ENCODE measurements around the gene PHLPP1. TPM values are rescaled to one million over a fixed set of nuclear protein-coding genes. Genes with fewer than 3 reads are reported as not detected.
A peak's percentile ranks its signal among the peaks of the same experiment; 100 is the strongest.

Gene PHLPP1
- total RNA-seq, 1 donor from 2014 or later, result 12.3 TPM

DNA sequence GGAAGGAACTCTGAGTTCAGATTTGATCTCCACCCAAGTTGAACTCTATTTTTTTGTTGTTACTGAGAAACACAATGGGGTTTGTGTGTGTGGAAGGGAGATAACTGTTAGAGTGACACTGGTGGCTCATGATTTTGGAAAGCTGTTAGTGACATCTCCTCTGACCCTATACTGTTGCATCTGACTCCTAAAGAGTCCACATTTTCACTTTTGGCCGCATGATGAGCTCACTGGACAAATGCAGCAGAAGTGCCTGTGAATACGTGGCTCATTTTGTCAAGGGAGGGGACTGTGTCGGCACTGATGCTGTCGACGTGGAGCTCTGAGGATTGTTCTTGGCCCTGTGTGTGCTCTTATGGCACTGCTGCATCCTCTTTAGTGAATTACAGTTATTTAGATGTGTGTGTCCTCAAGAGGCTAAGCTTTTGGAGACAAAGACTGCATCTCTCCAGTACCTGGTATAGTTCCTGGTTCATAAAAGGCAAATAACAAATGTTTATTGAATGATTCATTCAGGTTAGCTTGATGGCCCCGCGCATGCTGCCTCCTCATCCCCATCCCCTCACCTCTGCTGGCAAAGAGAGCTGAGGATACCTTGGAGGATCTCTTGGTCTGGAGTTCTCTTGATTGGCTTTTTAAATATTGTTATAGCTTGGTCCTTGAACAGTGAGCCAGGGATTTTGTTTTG, 135.4 kb downstream of the PHLPP1 start:
- DNase-seq, result no peak
- no peaks in the 10 kb centered on the region for H3K36me3 Mint-ChIP-seq (ENCODE audit: low read depth)
- no peak overlapping the region for H3K4me3 Mint-ChIP-seq
- peaks cover 8% of the 10 kb centered on the region for H3K4me1 Mint-ChIP-seq
- no peak overlapping the region for H3K27ac Mint-ChIP-seq
- H3K9me3 Mint-ChIP-seq, result no peaks in the 10 kb centered on the region
- intact Hi-C loops (cut with micrococcal nuclease), result no loop called here
- no peaks in the 10 kb centered on the region for H3K27me3 Mint-ChIP-seq

DNA sequence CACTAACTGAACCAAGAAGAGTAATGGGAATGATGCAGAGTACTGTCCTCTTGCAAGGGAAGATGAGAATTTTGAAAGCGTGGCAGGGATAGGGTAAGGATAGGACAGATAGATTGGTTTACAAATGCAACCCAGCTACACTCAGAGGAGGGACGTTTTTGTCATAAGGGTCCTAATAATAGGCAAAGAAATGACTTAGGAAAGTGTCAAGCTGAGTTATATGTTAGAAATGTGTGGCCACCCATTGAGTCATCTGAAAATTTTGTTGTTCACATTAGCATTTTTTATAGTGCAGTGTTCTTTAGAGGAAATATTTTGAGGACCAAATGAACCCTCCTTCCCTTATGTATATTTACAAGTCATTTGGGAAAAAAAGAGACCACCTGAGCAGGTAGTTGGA, 137.5 kb downstream of the PHLPP1 start:
- intact Hi-C loops (cut with micrococcal nuclease), result no loop called here
- H3K36me3 Mint-ChIP-seq (ENCODE audit: low read depth), result no peaks in the 10 kb centered on the region
- H3K4me1 Mint-ChIP-seq, result peaks cover 3% of the 10 kb centered on the region
- no peaks in the 10 kb centered on the region for H3K27me3 Mint-ChIP-seq
- H3K27ac Mint-ChIP-seq, result no peak overlapping the region
- no peak for DNase-seq
- no peak overlapping the region for H3K4me3 Mint-ChIP-seq
- no peaks in the 10 kb centered on the region for H3K9me3 Mint-ChIP-seq

DNA sequence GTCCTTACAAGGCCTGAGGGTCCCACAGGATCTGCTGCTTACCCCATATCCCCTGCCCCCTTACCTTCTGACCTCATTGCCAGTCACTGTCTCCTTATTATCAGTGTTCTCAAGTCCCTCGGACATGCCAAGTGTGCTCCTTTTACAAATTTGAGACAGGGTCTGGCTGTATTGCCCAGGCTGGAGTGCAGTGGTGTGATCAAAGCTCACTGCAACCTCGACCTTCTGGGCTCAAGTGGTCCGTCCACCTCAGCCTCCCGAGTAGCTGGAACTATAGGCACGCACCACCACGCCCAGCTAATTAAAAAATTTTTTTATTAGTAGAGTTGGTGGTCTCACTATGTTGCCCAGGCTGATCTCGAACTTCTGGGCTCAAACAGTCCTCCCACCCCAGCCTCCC, 141.0 kb downstream of the PHLPP1 start:
- intact Hi-C loops (cut with micrococcal nuclease), result no loop called here
- no peaks in the 10 kb centered on the region for H3K27me3 Mint-ChIP-seq
- no peak for DNase-seq
- peaks cover 2% of the 10 kb centered on the region for H3K4me1 Mint-ChIP-seq
- H3K36me3 Mint-ChIP-seq (ENCODE audit: low read depth), result no peaks in the 10 kb centered on the region
- no peaks in the 10 kb centered on the region for H3K9me3 Mint-ChIP-seq
- no peak overlapping the region for H3K4me3 Mint-ChIP-seq
- H3K27ac Mint-ChIP-seq, result no peak overlapping the region

DNA sequence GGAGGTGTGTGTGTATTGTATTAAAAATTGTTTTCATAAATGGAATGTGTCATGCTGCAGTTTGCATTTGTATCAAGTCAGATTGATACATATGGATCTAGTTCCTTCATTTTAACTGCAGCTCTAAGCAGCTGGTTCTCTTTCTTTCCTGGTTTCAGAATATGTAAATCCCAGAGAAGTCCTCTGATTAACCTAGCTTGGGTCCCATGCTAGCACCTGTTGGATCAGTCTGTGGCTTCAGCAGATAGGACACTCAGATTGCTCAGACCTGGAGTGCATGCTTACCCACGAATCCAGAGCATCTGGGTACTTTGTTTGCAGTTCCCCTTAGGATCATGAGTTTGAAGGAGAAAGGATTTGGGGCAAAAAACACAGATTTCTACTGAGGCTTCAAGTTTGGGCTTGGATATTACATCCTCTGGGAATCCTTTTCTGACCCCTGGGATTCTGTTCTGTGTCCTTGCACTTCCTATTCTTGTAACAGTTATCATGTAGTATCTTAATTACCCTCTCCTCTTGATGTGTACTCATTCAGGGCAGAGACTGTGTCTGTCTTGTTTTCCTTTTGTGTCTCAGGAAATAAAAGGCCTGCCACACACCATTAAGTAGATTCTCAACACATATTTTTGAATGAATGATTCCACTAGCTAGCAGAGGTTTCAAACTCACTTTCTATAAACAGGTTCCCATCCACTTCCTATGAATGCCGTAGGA, 142.1 kb downstream of the PHLPP1 start:
- H3K27me3 Mint-ChIP-seq, result no peaks in the 10 kb centered on the region
- no peak for DNase-seq
- intact Hi-C loops (cut with micrococcal nuclease), result no loop called here
- H3K4me3 Mint-ChIP-seq, result no peak overlapping the region
- H3K36me3 Mint-ChIP-seq (ENCODE audit: low read depth), result no peaks in the 10 kb centered on the region
- no peaks in the 10 kb centered on the region for H3K9me3 Mint-ChIP-seq
- no peak overlapping the region for H3K27ac Mint-ChIP-seq
- peaks cover 3% of the 10 kb centered on the region for H3K4me1 Mint-ChIP-seq

DNA sequence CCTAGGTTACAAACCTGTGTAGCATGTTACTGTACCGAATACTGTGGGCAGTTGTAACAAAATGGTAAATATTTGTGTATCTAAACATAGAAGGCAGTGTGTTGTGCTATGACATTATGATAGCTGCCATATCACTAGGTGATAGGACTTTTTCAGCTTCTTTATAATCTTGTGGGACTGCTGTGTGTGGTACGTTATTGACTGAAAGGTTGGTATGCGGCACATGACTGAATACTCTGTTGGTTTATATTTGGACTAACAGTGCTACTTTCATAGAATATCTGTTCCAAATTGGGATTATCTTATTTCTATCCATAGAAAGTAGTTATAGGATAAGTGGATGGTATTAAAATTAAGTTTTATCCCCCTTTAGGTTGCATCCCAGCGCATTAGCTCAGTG, 144.7 kb downstream of the PHLPP1 start:
- intact Hi-C loops (cut with micrococcal nuclease), result no loop called here
- Mint-ChIP-seq H3K9me3 (no peaks in the 10 kb centered on the region), H3K4me3 (no peak overlapping the region), H3K4me1 (peaks cover 5% of the 10 kb centered on the region), H3K36me3 (ENCODE audit: low read depth) (no peaks in the 10 kb centered on the region), H3K27ac (no peak overlapping the region), H3K27me3 (no peaks in the 10 kb centered on the region)
- DNase-seq, result no peak

DNA sequence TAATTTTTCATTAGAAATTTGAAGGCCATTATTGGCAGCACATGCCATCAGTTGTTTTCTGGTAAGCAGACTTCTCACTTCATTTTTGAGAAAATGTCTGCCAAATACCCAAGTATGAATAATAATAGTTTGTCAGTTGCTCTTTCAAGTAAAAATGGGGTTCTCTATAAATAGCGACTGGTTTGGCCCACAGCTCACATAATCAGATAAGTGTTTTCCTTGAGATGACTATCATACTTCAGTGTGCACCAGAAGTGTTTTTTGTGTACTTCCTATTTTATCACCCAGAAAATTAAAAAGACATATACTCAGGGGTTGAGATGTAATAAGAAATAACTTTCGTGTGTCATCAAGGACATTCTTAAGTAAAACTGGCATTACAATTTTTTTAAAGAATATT, 147.1 kb downstream of the PHLPP1 start:
- H3K4me3 Mint-ChIP-seq, result no peak overlapping the region
- H3K27ac Mint-ChIP-seq, result no peak overlapping the region
- H3K9me3 Mint-ChIP-seq, result no peaks in the 10 kb centered on the region
- no peaks in the 10 kb centered on the region for H3K27me3 Mint-ChIP-seq
- H3K4me1 Mint-ChIP-seq, result peaks cover 7% of the 10 kb centered on the region
- H3K36me3 Mint-ChIP-seq (ENCODE audit: low read depth), result peaks cover 2% of the 10 kb centered on the region
- DNase-seq, result no peak
- intact Hi-C loops (cut with micrococcal nuclease), result no loop called here

DNA sequence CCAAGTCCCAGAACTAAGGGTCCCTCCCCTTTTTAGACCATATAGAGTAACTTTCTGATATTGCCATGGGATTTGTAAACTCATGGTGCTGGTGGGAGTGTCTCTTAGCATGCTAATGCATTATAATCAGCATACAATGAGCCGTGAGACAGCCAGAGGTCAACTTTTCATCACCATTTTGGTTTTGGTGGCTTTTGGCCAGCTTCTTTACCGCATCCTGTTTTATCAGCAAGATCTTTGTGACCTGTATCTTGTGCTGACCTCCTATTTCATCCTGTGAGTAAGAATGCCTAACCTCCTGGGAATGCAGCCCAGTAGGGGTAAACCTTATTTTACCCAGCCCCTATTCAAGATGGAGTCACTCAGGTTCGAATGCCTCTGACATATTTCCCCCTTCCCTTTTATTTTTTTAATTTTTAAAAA, 148.2 kb downstream of the PHLPP1 start:
- intact Hi-C loops (cut with micrococcal nuclease), result no loop called here
- Mint-ChIP-seq H3K4me3 (no peak overlapping the region), H3K9me3 (no peaks in the 10 kb centered on the region), H3K27ac (no peak overlapping the region), H3K27me3 (no peaks in the 10 kb centered on the region), H3K4me1 (peaks cover 7% of the 10 kb centered on the region), H3K36me3 (ENCODE audit: low read depth) (peaks cover 2% of the 10 kb centered on the region)
- no peak for DNase-seq

DNA sequence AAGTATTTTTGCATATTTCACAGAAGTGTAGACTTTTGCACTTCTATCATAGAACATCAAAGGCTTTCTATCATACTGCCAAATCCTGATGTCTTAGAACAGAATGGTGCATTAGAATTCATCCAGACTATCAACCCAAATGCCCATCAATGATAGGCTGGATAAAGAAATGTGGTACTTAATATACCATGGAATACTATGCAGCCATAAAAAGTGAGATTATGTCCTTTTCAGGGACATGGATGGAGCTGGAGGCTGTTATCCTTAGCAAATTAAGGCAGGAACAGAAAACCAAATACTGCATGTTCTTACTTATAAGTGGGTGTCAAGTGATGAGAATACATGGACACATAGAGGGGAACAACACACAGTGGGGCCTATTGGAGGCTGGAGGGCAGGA, 150.2 kb downstream of the PHLPP1 start:
- Mint-ChIP-seq H3K27me3 (no peaks in the 10 kb centered on the region), H3K9me3 (no peaks in the 10 kb centered on the region), H3K4me1 (peaks cover 22% of the 10 kb centered on the region), H3K27ac (no peak overlapping the region), H3K4me3 (no peak overlapping the region), H3K36me3 (ENCODE audit: low read depth) (peaks cover 2% of the 10 kb centered on the region)
- DNase-seq, result no peak
- intact Hi-C loops (cut with micrococcal nuclease), result no loop called here

DNA sequence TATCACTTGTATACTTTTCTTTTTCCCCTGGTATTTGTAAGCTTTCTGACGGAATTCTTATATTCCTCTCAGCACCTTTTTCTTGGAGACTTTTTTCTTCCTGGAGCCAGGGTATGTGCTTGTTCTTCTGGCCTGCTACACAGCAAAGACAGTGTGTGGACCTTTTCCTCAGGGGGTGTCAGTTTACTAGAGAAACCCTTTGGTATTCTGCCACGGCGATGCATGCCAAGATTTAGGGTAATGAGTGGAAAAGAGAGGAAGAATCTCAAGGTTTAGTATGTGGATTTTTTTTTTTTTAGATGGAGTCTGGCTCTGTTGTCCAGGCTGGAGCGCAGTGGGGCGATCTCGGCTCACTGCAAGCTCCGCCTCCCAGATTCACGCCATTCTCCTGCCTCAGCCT, 152.2 kb downstream of the PHLPP1 start:
- H3K9me3 Mint-ChIP-seq, result no peaks in the 10 kb centered on the region
- intact Hi-C loops (cut with micrococcal nuclease), result no loop called here
- no peaks in the 10 kb centered on the region for H3K27me3 Mint-ChIP-seq
- peaks cover 2% of the 10 kb centered on the region for H3K36me3 Mint-ChIP-seq (ENCODE audit: low read depth)
- no peak for DNase-seq
- no peak overlapping the region for H3K4me3 Mint-ChIP-seq
- H3K27ac Mint-ChIP-seq, result no peak overlapping the region
- peaks cover 20% of the 10 kb centered on the region for H3K4me1 Mint-ChIP-seq

DNA sequence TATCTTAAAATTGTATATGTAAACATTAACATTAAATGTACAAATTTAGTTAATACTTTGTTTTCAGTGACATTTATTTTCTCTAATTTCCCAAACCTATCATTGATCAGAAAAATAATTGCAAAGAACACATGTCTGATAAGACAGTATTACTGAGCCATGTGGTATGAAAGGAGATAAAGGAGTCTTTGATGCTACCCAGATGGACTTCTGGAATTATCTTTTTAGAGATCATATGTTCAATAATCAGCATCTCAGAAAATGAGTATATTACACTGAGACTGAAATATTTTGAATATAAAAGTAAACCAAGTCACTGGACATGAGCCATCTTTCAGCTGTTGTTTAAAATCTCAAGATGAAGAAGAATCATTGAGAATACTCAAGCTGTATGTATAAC, 153.3 kb downstream of the PHLPP1 start:
- no peak overlapping the region for H3K4me3 Mint-ChIP-seq
- peaks cover 2% of the 10 kb centered on the region for H3K36me3 Mint-ChIP-seq (ENCODE audit: low read depth)
- H3K9me3 Mint-ChIP-seq, result no peaks in the 10 kb centered on the region
- intact Hi-C loops (cut with micrococcal nuclease), result loop anchor here (1.0 kb wide), 1 partner anchor 23 kb away; no protein-coding TSS in a partner anchor
- H3K27ac Mint-ChIP-seq, result peak overlapping the region; percentile 92
- H3K27me3 Mint-ChIP-seq, result no peaks in the 10 kb centered on the region
- DNase-seq, result no peak
- H3K4me1 Mint-ChIP-seq, result peaks cover 17% of the 10 kb centered on the region

DNA sequence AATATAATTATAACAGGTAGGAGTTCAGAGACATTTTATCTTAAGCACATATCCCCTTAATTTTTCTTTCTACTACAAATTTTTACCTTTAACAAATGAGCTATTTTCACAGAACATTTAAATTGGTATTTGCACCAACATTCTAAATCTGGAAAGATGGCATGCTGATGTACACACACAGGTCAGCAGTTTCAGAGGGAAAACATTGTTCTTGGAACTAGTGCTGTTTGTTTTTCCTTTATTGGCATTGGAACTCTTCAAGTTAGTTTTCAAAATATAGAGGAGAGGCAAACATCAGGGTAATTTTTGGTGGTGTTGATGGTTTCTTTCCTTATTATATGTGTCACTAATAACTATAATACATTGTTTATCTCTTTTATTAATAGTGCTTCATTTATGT, 155.3 kb downstream of the PHLPP1 start:
- Mint-ChIP-seq H3K4me1 (peaks cover 19% of the 10 kb centered on the region), H3K4me3 (no peak overlapping the region), H3K36me3 (ENCODE audit: low read depth) (peaks cover 2% of the 10 kb centered on the region), H3K27me3 (no peaks in the 10 kb centered on the region), H3K27ac (no peak overlapping the region), H3K9me3 (no peaks in the 10 kb centered on the region)
- no peak for DNase-seq
- intact Hi-C loops (cut with micrococcal nuclease), result no loop called here

DNA sequence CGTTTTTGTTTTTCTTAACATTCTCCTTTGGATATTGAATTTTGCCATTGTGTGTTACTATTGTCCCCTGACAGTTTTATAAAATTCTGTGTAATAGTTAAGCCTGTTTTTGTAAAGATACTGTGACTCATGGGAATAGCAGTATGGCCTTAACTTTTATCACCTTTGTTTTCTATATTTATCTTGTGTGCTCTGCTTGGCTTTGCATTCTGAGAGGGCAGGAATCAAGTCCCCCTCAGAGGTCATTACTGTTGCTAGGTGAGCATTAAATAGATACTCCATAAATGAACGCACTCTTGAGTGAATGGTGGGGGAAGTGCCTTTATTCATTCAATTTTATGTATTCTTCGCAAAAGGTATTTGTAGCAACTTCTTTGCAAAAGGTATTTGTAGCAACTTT, 160.0 kb downstream of the PHLPP1 start:
- no peaks in the 10 kb centered on the region for H3K27me3 Mint-ChIP-seq
- peaks cover 14% of the 10 kb centered on the region for H3K4me1 Mint-ChIP-seq
- H3K9me3 Mint-ChIP-seq, result no peaks in the 10 kb centered on the region
- no peaks in the 10 kb centered on the region for H3K36me3 Mint-ChIP-seq (ENCODE audit: low read depth)
- no peak for DNase-seq
- no peak overlapping the region for H3K4me3 Mint-ChIP-seq
- intact Hi-C loops (cut with micrococcal nuclease), result no loop called here
- H3K27ac Mint-ChIP-seq, result no peak overlapping the region

DNA sequence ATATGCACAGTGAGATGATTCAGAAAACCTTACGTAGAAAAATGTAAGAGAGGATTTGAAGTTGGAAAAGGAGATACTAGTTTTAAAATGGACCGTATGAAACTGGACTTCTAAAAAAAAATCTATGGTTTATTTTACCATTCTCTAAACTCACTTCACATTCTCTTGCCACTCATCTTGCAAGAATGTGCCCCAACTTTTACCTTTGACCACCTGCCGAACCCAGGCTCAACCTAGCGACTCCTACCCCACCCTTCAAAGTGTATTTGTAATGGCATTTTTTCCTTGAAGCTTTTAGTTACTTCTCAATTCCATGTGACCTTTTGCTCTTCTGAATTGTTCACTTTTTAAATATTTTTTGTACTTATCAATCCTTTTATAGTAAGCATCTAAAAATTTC, 160.8 kb downstream of the PHLPP1 start:
- Mint-ChIP-seq H3K9me3 (no peaks in the 10 kb centered on the region), H3K4me3 (no peak overlapping the region), H3K4me1 (peaks cover 14% of the 10 kb centered on the region), H3K27me3 (no peaks in the 10 kb centered on the region), H3K27ac (no peak overlapping the region), H3K36me3 (ENCODE audit: low read depth) (no peaks in the 10 kb centered on the region)
- DNase-seq, result no peak
- intact Hi-C loops (cut with micrococcal nuclease), result no loop called here

DNA sequence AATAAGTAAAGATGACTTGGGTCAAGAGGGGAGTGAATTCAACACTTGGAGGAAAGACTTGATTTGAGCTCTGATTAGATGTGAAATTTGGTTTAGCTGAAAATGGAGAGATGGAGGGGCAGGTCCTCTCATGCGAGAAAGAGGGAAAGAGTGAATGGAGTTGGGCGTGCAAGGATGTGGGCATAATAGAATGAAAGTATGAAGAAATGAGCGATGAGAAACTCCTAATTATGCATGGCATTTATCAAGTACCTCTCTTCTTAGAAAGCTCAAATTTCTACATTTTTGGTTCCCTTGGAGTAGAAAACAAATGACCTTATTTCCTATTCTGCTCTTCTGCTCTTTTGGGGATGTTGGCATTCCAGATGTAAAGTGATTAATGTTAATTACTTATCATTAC, 161.5 kb downstream of the PHLPP1 start:
- Mint-ChIP-seq H3K4me3 (no peak overlapping the region), H3K27me3 (no peaks in the 10 kb centered on the region), H3K36me3 (ENCODE audit: low read depth) (no peaks in the 10 kb centered on the region), H3K27ac (no peak overlapping the region), H3K9me3 (no peaks in the 10 kb centered on the region), H3K4me1 (peaks cover 18% of the 10 kb centered on the region)
- DNase-seq, result no peak
- intact Hi-C loops (cut with micrococcal nuclease), result no loop called here
